HL-60 (cell line): ENCODE measurements around the gene TMEM19.

Experiments
- DNase-seq, 2 experiments: peaks; one replicate each; pipeline ENCODE4 v3.0.0-alpha.2; 2010 to 2020; ENCODE audit warnings: low read depth in 1 of 2, low spot score in 1 of 2
- H3K27ac ChIP-seq: fragments of 250-450 bp; sonication (Bioruptor Pico); replicated peaks from 2 replicates; pipeline ENCODE4 v1.5.1; 2020; ENCODE audit warnings: mild to moderate bottlenecking, moderate library complexity
- H3K27me3 ChIP-seq: fragments of 250-450 bp; sonication (Bioruptor Pico); 2 replicates; pipeline ENCODE4 v1.5.1; 2021; ENCODE audit warnings: mild to moderate bottlenecking, moderate library complexity; ENCODE audit not compliant: insufficient read depth, poor library complexity, severe bottlenecking
- H3K4me3 ChIP-seq: replicated peaks from 2 replicates; pipeline ENCODE4 v1.5.1; 2011; ENCODE audit warnings: mild to moderate bottlenecking, control low read depth, low read length; ENCODE audit not compliant: insufficient read depth
- GABPA ChIP-seq: IDR thresholded peaks from 2 replicates; pipeline ENCODE4 v1.6.1; 2012; ENCODE audit warnings: low read depth
- POLR2AphosphoS5 ChIP-seq: IDR thresholded peaks from 2 replicates; pipeline ENCODE4 v1.6.1; 2012; ENCODE audit warnings: low read depth
- SPI1 ChIP-seq: IDR thresholded peaks from 2 replicates; pipeline ENCODE4 v1.6.1; 2012; ENCODE audit warnings: low read depth, mild to moderate bottlenecking, borderline replicate concordance
- long read RNA-seq: library from polyadenylated mRNA; unstranded; transcript quantifications from one replicate; pipeline ENCODE4 v2.0.0, GENCODE V29; 2020
- TF ChIP-seq, protein P1 (sequence below): IDR thresholded peaks from one replicate; pipeline ENCODE4 v1.5.1; 2011; ENCODE audit warnings: low read length, control low read depth, inconsistent platforms; ENCODE audit not compliant: insufficient read depth
- TF ChIP-seq, protein P2 (sequence below): IDR thresholded peaks from 2 replicates; pipeline ENCODE4 v1.6.1; 2012; ENCODE audit warnings: low read depth; ENCODE audit not compliant: insufficient replicate concordance

TMEM19 gene
- long read RNA-seq, full-length matches to known transcripts: 19 of 34 reads
- long read RNA-seq, partial matches to known transcripts: 0 of 34 reads
- long read RNA-seq, other reads (novel, unspliced or antisense): 15 of 34 reads

DNA sequence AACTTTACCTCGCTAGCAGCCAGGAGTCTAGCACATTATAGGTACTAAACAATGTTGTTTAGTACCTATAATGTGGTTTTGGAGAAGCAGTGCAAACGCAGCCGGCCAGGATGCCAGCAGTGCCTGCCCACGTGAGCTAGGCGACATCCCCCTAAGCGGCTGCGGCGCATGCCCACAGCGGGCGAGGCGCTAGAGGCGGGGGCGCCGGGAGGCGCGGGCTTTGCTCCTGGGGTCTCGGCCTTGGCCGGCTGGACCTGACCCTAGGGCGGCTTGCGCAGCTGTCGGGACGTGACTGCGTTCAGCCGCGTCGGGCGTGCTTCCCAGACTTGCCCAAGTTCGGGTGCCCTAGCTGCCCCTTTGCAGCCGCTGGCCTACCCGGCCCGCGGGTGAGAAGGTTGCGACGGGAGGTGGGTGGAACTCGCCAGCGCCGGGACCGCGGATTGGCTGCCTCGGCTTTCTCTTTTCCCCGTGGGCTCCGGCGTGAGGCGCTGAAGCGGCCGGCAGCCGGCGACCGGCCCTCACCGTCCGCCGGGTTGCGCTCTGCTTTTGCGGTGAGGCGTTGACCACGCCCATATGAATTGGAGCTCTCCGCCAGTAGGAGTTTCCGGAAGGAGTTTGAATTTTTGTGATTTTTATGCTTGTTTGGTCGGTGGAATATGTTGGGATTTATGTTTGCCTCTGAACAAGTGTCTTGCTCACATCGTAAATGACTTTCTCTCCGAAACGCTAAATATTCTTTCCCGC, at the start of gene TMEM19:
TMEM19 (plus strand) TSS at position 169 of the 744 bp plus-strand sequence. CDS start 599 bp downstream, outside the sequence.
- TF ChIP-seq POLR2AphosphoS5 (peak; percentile 64), SPI1 (no peak)
- peak within 1 kb of the TSS; percentile 88 for H3K27ac ChIP-seq
- H3K27me3 ChIP-seq: no peaks in the 10 kb centered on the region
- peak within 1 kb of the TSS; percentile 47 for H3K4me3 ChIP-seq
- peak; percentile 54 to 88 for DNase-seq

DNA sequence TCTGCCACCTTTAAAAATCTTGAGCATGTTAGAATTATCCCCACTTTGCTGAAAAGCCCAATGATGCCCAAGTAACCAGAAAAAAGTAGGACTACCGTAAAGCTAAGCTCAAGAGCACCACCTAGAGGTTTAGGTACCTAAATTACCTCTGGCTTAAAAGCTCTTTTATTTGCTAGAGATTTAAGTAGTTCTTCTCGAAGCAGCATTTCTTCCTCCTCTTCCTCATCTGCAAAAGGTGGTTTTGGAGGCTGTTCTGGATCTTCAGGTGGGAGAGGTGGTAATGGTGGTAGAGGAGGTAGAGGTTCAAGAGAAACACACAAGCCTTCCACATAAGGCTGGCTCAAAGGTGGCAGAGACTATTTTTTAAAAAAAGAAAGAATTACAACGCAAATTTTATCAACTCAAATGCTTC, 49.2 kb upstream of the TMEM19 start:
- DNase-seq: peak; percentile 30 to 33
- Histone ChIP-seq H3K4me3 (no peak overlapping the region), H3K27me3 (no peaks in the 10 kb centered on the region), H3K27ac (no peak overlapping the region)
- TF ChIP-seq, protein P1, sequence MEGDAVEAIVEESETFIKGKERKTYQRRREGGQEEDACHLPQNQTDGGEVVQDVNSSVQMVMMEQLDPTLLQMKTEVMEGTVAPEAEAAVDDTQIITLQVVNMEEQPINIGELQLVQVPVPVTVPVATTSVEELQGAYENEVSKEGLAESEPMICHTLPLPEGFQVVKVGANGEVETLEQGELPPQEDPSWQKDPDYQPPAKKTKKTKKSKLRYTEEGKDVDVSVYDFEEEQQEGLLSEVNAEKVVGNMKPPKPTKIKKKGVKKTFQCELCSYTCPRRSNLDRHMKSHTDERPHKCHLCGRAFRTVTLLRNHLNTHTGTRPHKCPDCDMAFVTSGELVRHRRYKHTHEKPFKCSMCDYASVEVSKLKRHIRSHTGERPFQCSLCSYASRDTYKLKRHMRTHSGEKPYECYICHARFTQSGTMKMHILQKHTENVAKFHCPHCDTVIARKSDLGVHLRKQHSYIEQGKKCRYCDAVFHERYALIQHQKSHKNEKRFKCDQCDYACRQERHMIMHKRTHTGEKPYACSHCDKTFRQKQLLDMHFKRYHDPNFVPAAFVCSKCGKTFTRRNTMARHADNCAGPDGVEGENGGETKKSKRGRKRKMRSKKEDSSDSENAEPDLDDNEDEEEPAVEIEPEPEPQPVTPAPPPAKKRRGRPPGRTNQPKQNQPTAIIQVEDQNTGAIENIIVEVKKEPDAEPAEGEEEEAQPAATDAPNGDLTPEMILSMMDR: peak; percentile 69
- TF ChIP-seq, protein P2, sequence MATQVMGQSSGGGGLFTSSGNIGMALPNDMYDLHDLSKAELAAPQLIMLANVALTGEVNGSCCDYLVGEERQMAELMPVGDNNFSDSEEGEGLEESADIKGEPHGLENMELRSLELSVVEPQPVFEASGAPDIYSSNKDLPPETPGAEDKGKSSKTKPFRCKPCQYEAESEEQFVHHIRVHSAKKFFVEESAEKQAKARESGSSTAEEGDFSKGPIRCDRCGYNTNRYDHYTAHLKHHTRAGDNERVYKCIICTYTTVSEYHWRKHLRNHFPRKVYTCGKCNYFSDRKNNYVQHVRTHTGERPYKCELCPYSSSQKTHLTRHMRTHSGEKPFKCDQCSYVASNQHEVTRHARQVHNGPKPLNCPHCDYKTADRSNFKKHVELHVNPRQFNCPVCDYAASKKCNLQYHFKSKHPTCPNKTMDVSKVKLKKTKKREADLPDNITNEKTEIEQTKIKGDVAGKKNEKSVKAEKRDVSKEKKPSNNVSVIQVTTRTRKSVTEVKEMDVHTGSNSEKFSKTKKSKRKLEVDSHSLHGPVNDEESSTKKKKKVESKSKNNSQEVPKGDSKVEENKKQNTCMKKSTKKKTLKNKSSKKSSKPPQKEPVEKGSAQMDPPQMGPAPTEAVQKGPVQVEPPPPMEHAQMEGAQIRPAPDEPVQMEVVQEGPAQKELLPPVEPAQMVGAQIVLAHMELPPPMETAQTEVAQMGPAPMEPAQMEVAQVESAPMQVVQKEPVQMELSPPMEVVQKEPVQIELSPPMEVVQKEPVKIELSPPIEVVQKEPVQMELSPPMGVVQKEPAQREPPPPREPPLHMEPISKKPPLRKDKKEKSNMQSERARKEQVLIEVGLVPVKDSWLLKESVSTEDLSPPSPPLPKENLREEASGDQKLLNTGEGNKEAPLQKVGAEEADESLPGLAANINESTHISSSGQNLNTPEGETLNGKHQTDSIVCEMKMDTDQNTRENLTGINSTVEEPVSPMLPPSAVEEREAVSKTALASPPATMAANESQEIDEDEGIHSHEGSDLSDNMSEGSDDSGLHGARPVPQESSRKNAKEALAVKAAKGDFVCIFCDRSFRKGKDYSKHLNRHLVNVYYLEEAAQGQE: no peak
- no peak for TF ChIP-seq SPI1
- TF ChIP-seq POLR2AphosphoS5: no peak

DNA sequence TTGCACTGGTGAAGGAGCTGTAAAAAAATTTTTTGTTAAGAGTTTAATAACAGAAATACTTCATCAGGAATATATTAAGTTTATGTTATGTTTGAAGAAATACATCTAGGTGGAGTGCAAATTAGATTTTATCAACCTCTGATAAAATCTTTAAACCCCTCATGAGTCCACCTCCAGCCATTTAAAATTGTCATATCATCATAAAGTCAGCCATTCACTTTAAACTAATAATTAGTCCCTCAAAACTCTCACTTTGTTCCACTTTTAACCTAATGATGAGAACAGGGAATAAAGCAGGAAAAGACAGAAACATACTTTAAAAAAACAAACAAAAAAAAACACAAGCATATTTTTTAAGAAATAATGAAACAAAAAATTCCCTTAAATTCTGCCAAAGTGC, 47.4 kb upstream of the TMEM19 start:
- TF ChIP-seq SPI1 (no peak), GABPA (no peak), POLR2AphosphoS5 (no peak)
- TF ChIP-seq, protein P2: no peak
- TF ChIP-seq, protein P1: no peak
- DNase-seq: no peak
- H3K4me3 ChIP-seq: no peak overlapping the region
- no peaks in the 10 kb centered on the region for H3K27me3 ChIP-seq
- H3K27ac ChIP-seq: no peak overlapping the region

DNA sequence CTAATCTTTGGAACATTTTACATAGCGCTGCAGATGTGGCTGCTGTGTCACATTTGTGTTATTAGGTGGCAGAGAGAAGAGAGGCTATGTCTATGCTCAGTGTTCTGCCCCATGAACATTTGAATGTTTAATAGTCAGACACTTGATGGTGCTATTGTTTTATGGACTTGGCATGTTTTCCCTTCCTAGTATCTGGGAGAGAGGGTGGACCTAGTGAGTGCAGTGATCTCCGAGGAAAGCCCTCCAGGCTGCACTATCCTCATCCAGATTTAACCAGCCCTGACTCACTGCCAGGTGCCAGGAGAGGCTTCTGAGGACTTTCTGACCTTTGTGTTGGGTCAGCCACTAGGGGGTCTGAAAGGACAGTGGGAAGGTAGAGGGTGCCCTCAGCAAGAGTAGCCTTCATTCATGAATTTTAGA, 46.5 kb upstream of the TMEM19 start:
- no peak overlapping the region for H3K27ac ChIP-seq
- TF ChIP-seq POLR2AphosphoS5: no peak
- no peak for TF ChIP-seq GABPA
- TF ChIP-seq, protein P1: no peak
- TF ChIP-seq, protein P2: no peak
- TF ChIP-seq SPI1: no peak
- no peak for DNase-seq

More for the DNA sequence above, 46.5 kb upstream of the TMEM19 start:
- Histone ChIP-seq H3K4me3 (no peak overlapping the region), H3K27me3 (no peaks in the 10 kb centered on the region)
